HCT116 (cell line): ENCODE results near the gene BAIAP2. TPM values are rescaled to one million over a fixed set of nuclear protein-coding genes. Genes with fewer than 3 reads are reported as not detected.

Source experiments
- ATAC-seq: fragments of 200-7000 bp; cut with Tn5 transposase; 2 replicates; pipeline ENCODE4 v1.9.1; 2020; ENCODE audit warnings: mild to moderate bottlenecking, moderate library complexity
- BruUV-seq: library from RNA; stranded (reverse); fragments of 400-500 nt; replicated peaks from 2 replicates; lab custom pipeline; 2021; lab: Mats Ljungman, UMichigan
- CTCF ChIA-PET: fragments of 300-600 bp; sonication (Branson Sonifier 250); formaldehyde crosslinking; loops from one replicate; lab custom pipeline; 2021; ENCODE audit warnings: antibody characterized with exemption; lab: Charles Lee
- POLR2A ChIA-PET: fragments of 300-600, 350-600 bp; sonication (Branson Sonifier 250); formaldehyde crosslinking; loops from one replicate; lab custom pipeline; 2021; ENCODE audit warnings: antibody characterized with exemption; lab: Charles Lee
- RAD21 ChIA-PET, 2 experiments: fragments of 300-600 bp; sonication (Branson Sonifier 250); formaldehyde crosslinking; loops; one replicate each; lab custom pipeline; 2023; ENCODE audit warnings: low total read pairs in 2 of 2; ENCODE audit not compliant: uncharacterized antibody in 2 of 2, unreplicated experiment in 2 of 2, low non-redundant PET in 1 of 2; lab: Charles Lee
- DNase-seq: peaks from one replicate; pipeline ENCODE4 v3.0.0-alpha.2; 2010; ENCODE audit warnings: low read depth, low spot score
- H2AFZ ChIP-seq: fragments of 200-600 bp; shearing (Covaris generic), sonication (generic); 2 replicates; pipeline ENCODE4 v1.6.1; 2017; ENCODE audit warnings: low read depth, mixed run types, mixed read lengths, antibody characterized with exemption, low read length; ENCODE audit not compliant: poor library complexity, severe bottlenecking
- H3K27ac ChIP-seq: 2 replicates; pipeline ENCODE4 v1.5.1; 2012; ENCODE audit warnings: low read depth, low read length
- H3K27me3 ChIP-seq: fragments of 200-600 bp; sonication (generic); 2 replicates; pipeline ENCODE4 v1.6.1; 2016; ENCODE audit warnings: mixed run types, low read length, mixed read lengths; ENCODE audit not compliant: insufficient read depth
- H3K36me3 ChIP-seq, 2 experiments: fragments of 200-500 bp in 1 of 2; fragments of 200-600 bp in 1 of 2; sonication (Bioruptor generic) in 1 of 2; sonication (generic) in 1 of 2; 2 replicates each; pipeline versions ENCODE4 v1.5.1 to v1.6.1; 2014 to 2016; ENCODE audit warnings: low read length in 2 of 2, inconsistent platforms in 1 of 2, mixed read lengths in 1 of 2, mixed run types in 1 of 2; ENCODE audit not compliant: insufficient read depth in 2 of 2, control insufficient read depth in 1 of 2
- H3K4me1 ChIP-seq, 2 experiments: fragments of 200-600 bp in 1 of 2; sonication (generic) in 1 of 2; 2 replicates each; pipeline versions ENCODE4 v1.5.1 to v1.6.1; 2012 to 2017; ENCODE audit warnings: low read length in 2 of 2, inconsistent platforms in 1 of 2, mild to moderate bottlenecking in 1 of 2, mixed read lengths in 1 of 2, mixed run types in 1 of 2, moderate library complexity in 1 of 2; ENCODE audit not compliant: insufficient read depth in 2 of 2, control insufficient read depth in 1 of 2
- H3K4me2 ChIP-seq: fragments of 200-600 bp; sonication (generic); 2 replicates; pipeline ENCODE4 v1.6.1; 2017; ENCODE audit warnings: mixed run types, low read length, mixed read lengths
- H3K4me3 ChIP-seq, 2 experiments: fragments of 200-600 bp in 1 of 2; sonication (generic) in 1 of 2; replicated peaks in 1 of 2; 2 replicates each; pipeline ENCODE4 v1.5.1; 2011 to 2016; ENCODE audit warnings: low read length in 2 of 2, control low read depth in 1 of 2, low read depth in 1 of 2, mild to moderate bottlenecking in 1 of 2, mixed read lengths in 1 of 2, mixed run types in 1 of 2
- H3K79me2 ChIP-seq: fragments of 200-600 bp; sonication (generic); 2 replicates; pipeline ENCODE4 v1.6.1; 2017; ENCODE audit warnings: mild to moderate bottlenecking, mixed run types, low read length, moderate library complexity, mixed read lengths; ENCODE audit not compliant: insufficient read depth
- H3K9ac ChIP-seq: fragments of 200-600 bp; sonication (generic); 2 replicates; pipeline ENCODE4 v1.6.1; 2016; ENCODE audit warnings: low read length, mixed read lengths
- H3K9me2 ChIP-seq: fragments of 200-600 bp; sonication (generic), shearing (Covaris generic); 2 replicates; pipeline ENCODE4 v1.6.1; 2017; ENCODE audit warnings: mixed run types, mild to moderate bottlenecking, moderate library complexity; ENCODE audit not compliant: insufficient read depth
- H3K9me3 ChIP-seq, 2 experiments: fragments of 200-500 bp in 1 of 2; fragments of 200-600 bp in 1 of 2; sonication (Bioruptor generic) in 1 of 2; sonication (generic) in 1 of 2; 2 replicates each; pipeline ENCODE4 v1.6.1; 2014 to 2017; ENCODE audit warnings: low read length in 2 of 2, mixed read lengths in 2 of 2, inconsistent platforms in 1 of 2, low read depth in 1 of 2, mild to moderate bottlenecking in 1 of 2, mixed run types in 1 of 2, moderate library complexity in 1 of 2; ENCODE audit not compliant: control insufficient read depth in 1 of 2, insufficient read depth in 1 of 2
- H4K20me1 ChIP-seq: fragments of 200-600 bp; sonication (generic), shearing (Covaris generic); 2 replicates; pipeline ENCODE4 v1.6.1; 2017; ENCODE audit warnings: mixed run types, mild to moderate bottlenecking, moderate library complexity; ENCODE audit not compliant: insufficient read depth
- ATF3 ChIP-seq: IDR thresholded peaks from 2 replicates; pipeline ENCODE4 v1.6.1; 2012
- CEBPB ChIP-seq: IDR thresholded peaks from 2 replicates; pipeline ENCODE4 v1.6.1; 2012; ENCODE audit warnings: low read depth
- CTCF ChIP-seq, 3 experiments: fragments of 200-600 bp in 1 of 3; sonication (generic) in 1 of 3; IDR thresholded peaks in 2 of 3; conservative IDR thresholded peaks in 1 of 3; 2 replicates each; pipeline ENCODE4 v1.5.1; 2012 to 2017; ENCODE audit warnings: low read depth in 2 of 3, low read length in 2 of 3, antibody characterized with exemption in 1 of 3, borderline replicate concordance in 1 of 3, control low read depth in 1 of 3, mild to moderate bottlenecking in 1 of 3, mixed read lengths in 1 of 3, mixed run types in 1 of 3, moderate library complexity in 1 of 3; ENCODE audit not compliant: insufficient read depth in 1 of 3
- EGR1 ChIP-seq: IDR thresholded peaks from 2 replicates; pipeline ENCODE4 v1.6.1; 2012; ENCODE audit warnings: low read depth
- ELF1 ChIP-seq: IDR thresholded peaks from 2 replicates; pipeline ENCODE4 v1.6.1; 2012; ENCODE audit warnings: low read depth, borderline replicate concordance
- EZH2 ChIP-seq: fragments of 200-600 bp; sonication (generic); IDR thresholded peaks from 2 replicates; pipeline ENCODE4 v1.6.1; 2017; ENCODE audit warnings: antibody characterized with exemption, mixed run types
- EZH2phosphoT487 ChIP-seq: fragments of 200-600 bp; IDR thresholded peaks from 2 replicates; pipeline ENCODE4 v1.6.1; 2018; ENCODE audit warnings: antibody characterized with exemption, borderline replicate concordance
- FOSL1 ChIP-seq: IDR thresholded peaks from 2 replicates; pipeline ENCODE4 v1.6.1; 2012; ENCODE audit warnings: low read depth
- JUND ChIP-seq: IDR thresholded peaks from 2 replicates; pipeline ENCODE4 v1.6.1; 2012
- MAX ChIP-seq: IDR thresholded peaks from 2 replicates; pipeline ENCODE4 v1.6.1; 2012
- POLR2A ChIP-seq: IDR thresholded peaks from 2 replicates; pipeline ENCODE4 v1.7.0; 2011; ENCODE audit warnings: borderline replicate concordance; ENCODE audit not compliant: insufficient read depth, insufficient read length; ENCODE audit errors: extremely low read depth
- RAD21 ChIP-seq: IDR thresholded peaks from 2 replicates; pipeline ENCODE4 v1.6.1; 2012; ENCODE audit warnings: low read depth, mild to moderate bottlenecking
- SIN3A ChIP-seq: IDR thresholded peaks from 2 replicates; pipeline ENCODE4 v1.6.1; 2012; ENCODE audit warnings: low read depth
- SP1 ChIP-seq: IDR thresholded peaks from 2 replicates; pipeline ENCODE4 v1.6.1; 2012; ENCODE audit warnings: low read depth
- SRF ChIP-seq: IDR thresholded peaks from 2 replicates; pipeline ENCODE4 v1.6.1; 2012; ENCODE audit warnings: low read depth
- TCF7L2 ChIP-seq: IDR thresholded peaks from 2 replicates; pipeline ENCODE4 v1.7.0; 2011; ENCODE audit warnings: borderline replicate concordance, inconsistent platforms; ENCODE audit not compliant: insufficient read depth, insufficient read length; ENCODE audit errors: extremely low read depth
- YY1 ChIP-seq: IDR thresholded peaks from 2 replicates; pipeline ENCODE4 v1.6.1; 2011; ENCODE audit warnings: low read length, low read depth, moderate library complexity, mild to moderate bottlenecking; ENCODE audit not compliant: insufficient replicate concordance; ENCODE audit errors: extremely low read depth
- ZNF274 ChIP-seq: fragments of 200-500 bp; sonication (Bioruptor generic); IDR thresholded peaks from 2 replicates; pipeline ENCODE4 v1.6.1; 2014; ENCODE audit warnings: mild to moderate bottlenecking, low read depth, low read length, inconsistent platforms
- intact Hi-C: fragments of 100-400 bp; cut with micrococcal nuclease; formaldehyde crosslinking; loops from 2 replicates; pipeline ENCODE4 v1.10.0; 2022
- total RNA-seq: library from RNA; stranded (reverse); gene quantifications from one replicate; pipeline ENCODE4 v1.2.1, GENCODE V29; 2021; ENCODE audit not compliant: unreplicated experiment

The BAIAP2 gene
- total RNA-seq, 1 experiment from 2014 or later: 105 TPM

GRCh38 chr17:81045590-81046095, 10.7 kb downstream of the BAIAP2 start:
- Histone ChIP-seq H3K9ac (peak overlapping the region; percentile 71), H3K9me3 (no peaks in the 10 kb centered on the region), H2AFZ (no peak overlapping the region), H3K27ac (peak overlapping the region; percentile 94), H3K27me3 (no peaks in the 10 kb centered on the region), H3K79me2 (peaks cover 100% of the 10 kb centered on the region), H4K20me1 (peaks cover 14% of the 10 kb centered on the region; the same call in 1 of the 2 replicates), H3K36me3 (peaks cover 0 to 21% of the 10 kb centered on the region in 2 experiments; a peak in 1 of 4 replicates), H3K4me3 (no peak overlapping the region), H3K4me2 (peak overlapping the region; percentile 72), H3K4me1 (peaks cover 88 to 100% of the 10 kb centered on the region in 2 experiments), H3K9me2 (no peaks in the 10 kb centered on the region)
- no peak for ATAC-seq
- TF ChIP-seq YY1 (no peak), EZH2 (no peak), EGR1 (no peak), POLR2A (no peak), SP1 (no peak), EZH2phosphoT487 (no peak), FOSL1 (no peak)
- no TSS peak for BruUV-seq
- CTCF ChIA-PET: interaction anchor here (0.5 kb wide), 1 partner anchor 156 kb away, joined by 3 read pairs; no protein-coding TSS in a partner anchor
- no peak for DNase-seq
- POLR2A ChIA-PET: no interaction called here
- intact Hi-C loops: no loop called here
- RAD21 ChIA-PET: no interaction called here

- Histone ChIP-seq H3K27me3 (no peaks in the 10 kb centered on the region), H3K27ac (peak overlapping the region; percentile 94; the same call in 1 of the 2 replicates), H3K9ac (peak overlapping the region; percentile 71), H3K4me3 (no peak overlapping the region), H3K4me2 (peak overlapping the region; percentile 26), H3K4me1 (peaks cover 87 to 100% of the 10 kb centered on the region in 2 experiments), H3K9me2 (no peaks in the 10 kb centered on the region), H3K9me3 (no peaks in the 10 kb centered on the region), H3K36me3 (peaks cover 0 to 21% of the 10 kb centered on the region in 2 experiments; a peak in 1 of 4 replicates), H4K20me1 (peaks cover 14% of the 10 kb centered on the region; the same call in 1 of the 2 replicates), H2AFZ (no peak overlapping the region), H3K79me2 (peaks cover 100% of the 10 kb centered on the region)
- ATAC-seq: no peak
- POLR2A ChIA-PET: no interaction called here
- no TSS peak for BruUV-seq
- CTCF ChIA-PET: interaction anchor here (0.5 kb wide), 1 partner anchor 156 kb away, joined by 3 read pairs; no protein-coding TSS in a partner anchor
- intact Hi-C loops: no loop called here
- DNase-seq: no peak
- RAD21 ChIA-PET: no interaction called here
- TF ChIP-seq SIN3A: no peak
- no peak for TF ChIP-seq ELF1
- TF ChIP-seq SRF: no peak
- no peak for TF ChIP-seq EGR1
- TF ChIP-seq YY1: no peak
- TF ChIP-seq FOSL1: no peak
- no peak for TF ChIP-seq ZNF274
- TF ChIP-seq JUND: no peak
- TF ChIP-seq POLR2A: no peak
- no peak for TF ChIP-seq RAD21
- TF ChIP-seq EZH2phosphoT487: no peak
- TF ChIP-seq MAX: no peak
- no peak for TF ChIP-seq ATF3
- TF ChIP-seq SP1: no peak
- no peak for TF ChIP-seq CEBPB
- no peak for TF ChIP-seq CTCF (IDR thresholded peaks at IDR 0.05 in 2 of 3, conservative IDR thresholded peaks at IDR 0.05 in 1 of 3; ENCODE audit: borderline replicate concordance in 1 of 3, insufficient read depth in 1 of 3, low read depth in 2 of 3, low read length in 2 of 3)
- no peak for TF ChIP-seq TCF7L2
These were observed 11.3 kb downstream of the BAIAP2 start for GRCh38 chr17:81046132-81046769.
